Activated CD8-positive, alpha-beta memory T cell treated with anti-CD3 and anti-CD28 coated beads, Interleukin-2, amount 10 ng/mL, durations not matched to agents 7 days and 5 days (primary cell): Measurements from ENCODE around the gene DIS3L2. TPM values are rescaled to one million over a fixed set of nuclear protein-coding genes. Genes with fewer than 3 reads are reported as not detected.
A peak's percentile ranks its signal among the peaks of the same experiment; 100 is the strongest.
"Not testable (repeated sequence)": the region's sequence is repeated elsewhere in the genome, so short reads cannot be mapped to it uniquely, and the experiment has no call there.

Experiments used
- ATAC-seq: fragments of 150-1000 bp; cut with Tn5 transposase; one replicate; pipeline ENCODE4 v1.10.0; 2021; ENCODE audit warnings: moderate library complexity
- CTCF ChIA-PET: fragments of 350-600 bp; sonication (Branson Sonifier 250); formaldehyde crosslinking; loops from one replicate; lab custom pipeline; 2021; ENCODE audit warnings: antibody characterized with exemption; lab: Charles Lee
- DNase-seq: peaks from one replicate; pipeline ENCODE4 v3.0.0-alpha.2; 2020
- H3K27ac Mint-ChIP-seq: one replicate; pipeline ENCODE4 v1.8.0; 2021; ENCODE audit warnings: mild to moderate bottlenecking, mixed read lengths
- H3K27me3 Mint-ChIP-seq: one replicate; pipeline ENCODE4 v1.8.0; 2021; ENCODE audit warnings: mixed read lengths
- H3K36me3 Mint-ChIP-seq: one replicate; pipeline ENCODE4 v1.8.0; 2021; ENCODE audit warnings: mild to moderate bottlenecking, mixed read lengths
- H3K4me1 Mint-ChIP-seq: one replicate; pipeline ENCODE4 v1.8.0; 2021; ENCODE audit warnings: mixed read lengths
- H3K4me3 Mint-ChIP-seq: one replicate; pipeline ENCODE4 v1.8.0; 2021; ENCODE audit warnings: mild to moderate bottlenecking, moderate library complexity, mixed read lengths
- H3K9me3 Mint-ChIP-seq: one replicate; pipeline ENCODE4 v1.8.0; 2022; ENCODE audit warnings: low read depth, mixed read lengths
- total RNA-seq, 2 experiments: library from RNA; stranded (reverse); gene quantifications; one replicate each; pipeline ENCODE4 v1.2.3, GENCODE V29; 2021

DIS3L2 gene
- total RNA-seq, 2 experiments from 2014 or later, result 25.4 to 39.4 TPM

DNA sequence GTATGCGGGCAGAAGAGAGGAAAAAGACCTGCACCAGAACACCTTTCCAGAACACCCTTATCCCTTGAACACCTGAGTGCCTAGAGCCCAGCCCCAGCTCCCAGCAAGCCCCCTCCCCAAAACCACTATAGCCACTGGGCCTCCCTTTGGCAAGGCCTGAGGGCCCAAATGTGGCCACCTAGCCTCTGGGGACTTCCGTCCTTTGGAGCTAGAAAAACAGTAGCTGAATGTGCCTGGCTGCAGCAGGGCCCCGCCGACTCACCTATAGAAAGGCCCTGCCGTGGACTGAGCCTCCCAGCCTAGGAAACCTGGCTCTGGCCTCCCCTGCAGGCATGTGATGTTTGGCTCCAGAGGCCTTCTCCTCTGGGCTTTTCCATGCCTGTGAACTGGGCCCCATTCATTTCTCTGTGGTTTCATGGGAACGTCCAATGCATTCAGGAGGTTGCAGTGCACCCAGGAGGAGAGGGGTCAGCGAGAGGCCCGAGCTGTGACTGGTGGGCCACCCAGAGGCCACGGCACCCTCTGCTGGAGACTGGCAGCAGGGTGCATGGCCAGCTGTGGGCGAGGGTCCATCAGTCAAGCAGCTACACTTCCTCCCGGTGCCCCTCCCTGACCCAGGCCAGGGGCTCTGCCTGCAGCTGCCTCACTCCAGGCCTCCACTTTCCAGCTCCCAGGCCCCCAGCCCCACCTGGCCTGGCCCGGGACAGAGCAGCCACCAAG, 401.7 kb downstream of the DIS3L2 start:
- Mint-ChIP-seq H3K27ac (peak overlapping the region; percentile 92), H3K4me1 (peaks cover 18% of the 10 kb centered on the region), H3K4me3 (peak overlapping the region; percentile 75)
- not testable (repeated sequence) for H3K27me3 Mint-ChIP-seq, DNase-seq, H3K9me3 Mint-ChIP-seq, ATAC-seq, H3K36me3 Mint-ChIP-seq
- CTCF ChIA-PET, result interaction anchor here (1.0 to 2.4 kb wide), 8 partner anchors 8 to 439 kb away, joined by 3 to 9 read pairs (median 4); no protein-coding TSS in a partner anchor

DNA sequence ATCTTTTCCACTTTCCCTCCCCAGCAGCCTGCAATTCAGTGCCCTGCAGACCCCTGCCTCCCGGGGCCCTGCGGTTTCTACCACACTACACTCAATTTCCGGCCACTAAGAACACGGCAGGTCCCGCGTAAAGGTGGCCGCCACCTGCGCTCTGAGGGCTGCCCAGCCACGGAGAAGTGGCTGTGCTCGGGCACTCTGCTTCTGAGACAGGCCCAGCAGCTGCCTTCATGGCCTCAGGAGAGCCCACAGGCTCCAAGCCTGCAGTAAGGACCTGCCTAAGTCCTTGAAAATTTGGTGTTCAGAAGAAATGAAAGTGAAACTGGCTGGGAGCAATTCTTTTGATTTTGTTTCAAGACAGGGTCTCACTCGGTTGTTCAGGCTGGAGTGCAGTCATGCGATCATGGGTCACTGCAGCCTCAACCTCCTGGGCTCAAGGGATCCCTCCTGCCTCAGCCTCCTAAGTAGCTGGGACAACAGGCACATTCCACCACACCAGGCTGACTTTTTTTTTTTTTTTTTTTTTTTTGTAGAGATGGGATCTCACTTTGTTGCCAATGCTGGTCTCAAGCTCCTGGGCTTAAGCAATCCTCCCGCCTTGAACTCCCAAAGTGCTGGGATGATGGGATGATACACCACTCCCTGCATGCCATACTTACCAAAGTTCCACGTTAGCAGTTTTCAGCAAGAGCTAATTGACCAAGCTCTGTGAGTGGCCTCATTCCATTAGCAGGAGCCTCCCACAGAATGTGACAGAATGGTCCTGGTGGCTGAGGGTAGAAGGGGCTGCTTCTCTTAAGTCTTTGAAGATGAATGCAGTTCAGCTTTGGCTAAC, 402.5 kb downstream of the DIS3L2 start:
- DNase-seq (peak; percentile 68), ATAC-seq (peak; percentile 73)
- H3K27me3 Mint-ChIP-seq, result no peaks in the 10 kb centered on the region
- CTCF ChIA-PET, result interaction anchor here (0.9 to 2.4 kb wide), 9 partner anchors 28 to 458 kb away, joined by 3 to 12 read pairs (median 5); no protein-coding TSS in a partner anchor
- peaks cover 18% of the 10 kb centered on the region for H3K4me1 Mint-ChIP-seq
- H3K36me3 Mint-ChIP-seq, result no peaks in the 10 kb centered on the region
- H3K4me3 Mint-ChIP-seq, result peak overlapping the region; percentile 75
- peak overlapping the region; percentile 92 for H3K27ac Mint-ChIP-seq
- H3K9me3 Mint-ChIP-seq, result no peaks in the 10 kb centered on the region

DNA sequence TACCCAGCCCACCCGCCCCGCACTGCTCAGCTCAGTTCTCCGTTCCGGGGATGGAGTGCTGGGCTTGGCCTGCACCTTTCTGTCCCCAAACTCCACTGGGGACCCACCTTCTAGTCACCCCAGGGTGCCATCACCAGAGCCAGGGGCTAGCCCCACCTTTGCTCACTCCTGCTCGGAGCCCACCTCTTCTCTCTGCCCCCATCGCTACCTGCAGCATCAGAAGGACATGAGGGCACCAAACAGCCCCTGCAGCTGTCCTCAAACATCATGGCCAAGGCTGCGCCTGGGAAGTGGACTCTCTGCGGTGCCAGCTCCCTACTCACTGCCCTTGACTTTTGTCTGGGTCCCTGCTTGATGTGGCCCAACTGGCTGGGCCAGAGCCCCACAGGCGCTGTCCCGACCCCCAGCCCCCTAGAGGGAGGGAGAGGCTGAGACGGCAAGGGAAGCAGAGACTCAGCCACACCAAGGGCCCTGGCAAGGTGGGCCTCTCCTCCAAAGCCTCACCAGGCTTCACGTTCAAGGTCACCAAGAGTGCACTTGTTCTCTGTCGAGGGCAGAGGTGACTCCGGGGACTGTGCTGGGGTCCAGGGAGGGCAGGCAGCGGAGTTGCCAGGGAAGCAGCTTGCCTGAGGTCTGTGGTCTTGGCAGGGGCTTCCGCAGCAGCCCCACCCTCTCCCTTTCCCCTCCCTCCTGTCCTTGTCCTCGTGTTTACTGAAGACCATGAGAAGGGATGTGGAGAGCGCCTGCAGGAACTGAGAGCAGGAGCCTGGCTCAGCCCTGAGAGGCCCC, 403.5 kb downstream of the DIS3L2 start:
- H3K36me3 Mint-ChIP-seq, ATAC-seq, H3K27me3 Mint-ChIP-seq, H3K4me3 Mint-ChIP-seq, DNase-seq, H3K27ac Mint-ChIP-seq, H3K9me3 Mint-ChIP-seq: not testable (repeated sequence)
- CTCF ChIA-PET, result interaction anchor here (0.9 to 2.4 kb wide), 10 partner anchors 11 to 464 kb away, joined by 3 to 12 read pairs (median 4); no protein-coding TSS in a partner anchor
- peaks cover 18% of the 10 kb centered on the region for H3K4me1 Mint-ChIP-seq

DNA sequence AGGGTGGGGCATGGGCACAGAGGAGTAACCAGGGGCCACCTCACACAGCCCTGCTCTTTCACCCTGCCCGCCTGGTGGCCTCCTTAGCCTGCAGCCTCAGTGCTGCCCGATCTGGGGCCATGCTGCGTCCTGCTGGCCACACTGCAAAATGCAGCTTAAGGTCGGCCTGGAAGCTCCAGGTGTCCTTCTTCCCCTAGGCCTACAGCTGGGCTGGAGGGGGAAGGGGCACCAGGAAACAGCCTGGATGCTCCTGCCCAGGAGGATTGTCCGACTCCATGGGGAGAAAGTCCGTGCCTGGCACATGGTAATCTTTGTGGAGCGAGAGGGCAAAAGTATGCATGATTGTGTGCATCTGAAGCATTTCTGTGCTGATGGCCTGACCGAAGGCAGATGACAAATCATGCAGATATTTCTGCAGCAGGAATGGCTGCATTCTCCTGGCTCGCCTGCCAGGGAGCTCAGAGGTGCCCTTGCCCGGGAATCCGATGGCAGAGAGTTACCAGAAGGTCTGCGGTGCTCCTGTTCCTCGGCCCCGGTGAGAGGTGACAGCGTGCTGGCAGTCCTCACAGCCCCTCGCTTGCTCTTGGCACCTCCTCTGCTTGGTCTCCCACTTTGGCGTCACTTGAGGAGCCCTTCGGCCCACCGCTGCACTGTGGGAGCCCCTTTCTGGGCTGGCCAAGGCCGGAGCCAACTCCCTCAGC, 404.3 kb downstream of the DIS3L2 start:
- Mint-ChIP-seq H3K4me3 (no peak overlapping the region), H3K9me3 (no peaks in the 10 kb centered on the region), H3K27ac (no peak overlapping the region), H3K27me3 (no peaks in the 10 kb centered on the region), H3K4me1 (peaks cover 18% of the 10 kb centered on the region), H3K36me3 (no peaks in the 10 kb centered on the region)
- CTCF ChIA-PET, result interaction anchor here (1.0 to 2.4 kb wide), 4 partner anchors 10 to 464 kb away, joined by 3 to 7 read pairs (median 4); no protein-coding TSS in a partner anchor
- DNase-seq (peak; percentile 54), ATAC-seq (peak; percentile 78)

DNA sequence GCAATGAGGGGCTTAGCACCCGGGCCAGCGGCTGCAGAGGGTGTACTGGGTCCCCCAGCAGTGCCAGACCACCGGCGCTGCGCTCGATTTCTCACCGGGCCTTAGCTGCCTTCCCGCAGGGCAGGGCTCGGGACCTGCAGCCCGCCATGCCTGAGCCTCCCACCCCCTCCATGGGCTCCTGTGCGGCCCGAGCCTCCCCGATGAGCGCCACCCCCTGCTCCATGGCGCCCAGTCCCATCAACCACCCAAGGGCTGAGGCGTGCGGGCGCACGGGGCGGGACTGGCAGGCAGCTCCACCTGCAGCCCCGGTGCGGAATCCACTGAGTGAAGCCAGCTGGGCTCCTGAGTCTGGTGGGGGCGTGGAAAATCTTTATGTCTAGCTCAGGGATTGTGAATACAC, 404.9 kb downstream of the DIS3L2 start:
- ATAC-seq, H3K4me3 Mint-ChIP-seq, H3K36me3 Mint-ChIP-seq, H3K27me3 Mint-ChIP-seq, H3K9me3 Mint-ChIP-seq, H3K27ac Mint-ChIP-seq, DNase-seq: not testable (repeated sequence)
- CTCF ChIA-PET, result interaction anchor here (0.6 to 2.4 kb wide), 2 partner anchors 15 to 39 kb away, joined by 3 to 7 read pairs; no protein-coding TSS in a partner anchor
- H3K4me1 Mint-ChIP-seq, result peaks cover 18% of the 10 kb centered on the region

DNA sequence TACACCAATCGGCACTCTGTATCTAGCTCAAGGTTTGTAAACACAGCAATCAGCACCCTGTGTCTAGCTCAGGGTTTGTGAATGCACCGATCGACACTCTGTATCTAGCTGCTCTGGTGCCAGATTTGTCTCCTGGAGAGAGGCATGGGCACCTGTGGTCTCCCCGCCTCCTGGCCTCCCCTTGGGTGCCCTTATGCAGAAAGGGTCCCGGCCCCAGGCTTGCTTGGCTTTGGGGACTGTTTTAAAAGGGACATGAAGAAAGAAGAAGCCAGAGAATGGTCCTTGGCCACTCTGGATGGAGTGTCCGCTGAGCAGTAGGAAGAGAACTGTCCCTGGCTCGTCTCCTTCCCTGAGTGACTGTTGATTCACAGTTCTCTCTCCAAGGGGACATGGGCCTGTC, 405.5 kb downstream of the DIS3L2 start:
- no peak overlapping the region for H3K4me3 Mint-ChIP-seq
- H3K27me3 Mint-ChIP-seq, result no peaks in the 10 kb centered on the region
- CTCF ChIA-PET, result interaction anchor here (0.6 to 2.4 kb wide), 2 partner anchors 15 to 40 kb away, joined by 3 to 7 read pairs; no protein-coding TSS in a partner anchor
- ATAC-seq, result no peak
- H3K4me1 Mint-ChIP-seq, result peaks cover 18% of the 10 kb centered on the region
- H3K9me3 Mint-ChIP-seq, result no peaks in the 10 kb centered on the region
- no peak overlapping the region for H3K27ac Mint-ChIP-seq
- DNase-seq, result no peak
- H3K36me3 Mint-ChIP-seq, result no peaks in the 10 kb centered on the region

DNA sequence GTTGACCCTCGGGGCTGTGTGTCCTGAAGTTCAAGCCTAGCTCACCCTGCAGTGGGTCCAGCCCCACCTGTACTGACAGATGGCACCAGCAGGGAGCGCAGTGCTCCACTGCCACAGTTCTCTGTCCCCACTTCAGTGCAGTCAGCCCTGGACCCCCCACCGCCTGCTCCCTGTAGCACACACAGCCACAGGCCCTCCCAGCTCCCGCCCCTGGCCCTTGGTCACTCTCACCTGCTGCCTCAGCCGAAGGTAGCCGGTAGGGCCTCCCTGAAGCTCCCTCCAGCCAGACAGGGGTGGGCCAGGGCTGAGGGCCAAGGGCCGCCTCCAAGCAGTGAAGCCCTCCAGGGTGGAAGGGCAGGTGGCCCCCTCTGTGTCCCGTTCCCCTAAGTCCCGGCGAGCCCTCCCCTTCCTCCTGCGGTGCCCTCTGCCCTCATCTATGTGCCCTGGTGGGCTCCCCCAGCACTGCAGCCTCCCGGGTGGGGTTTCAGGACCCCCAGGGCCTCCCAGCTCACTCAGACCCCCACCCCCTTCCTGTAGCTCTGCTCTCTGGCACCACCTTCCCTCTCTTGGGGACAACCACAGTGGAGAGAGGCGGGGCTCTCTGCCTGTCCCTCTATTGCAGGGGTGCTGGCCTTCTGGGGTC, 406.2 kb downstream of the DIS3L2 start:
- H3K4me3 Mint-ChIP-seq, result no peak overlapping the region
- CTCF ChIA-PET, result interaction anchor here (0.7 to 2.4 kb wide), 2 partner anchors 32 to 40 kb away, joined by 3 to 7 read pairs; no protein-coding TSS in a partner anchor
- no peaks in the 10 kb centered on the region for H3K27me3 Mint-ChIP-seq

DNA sequence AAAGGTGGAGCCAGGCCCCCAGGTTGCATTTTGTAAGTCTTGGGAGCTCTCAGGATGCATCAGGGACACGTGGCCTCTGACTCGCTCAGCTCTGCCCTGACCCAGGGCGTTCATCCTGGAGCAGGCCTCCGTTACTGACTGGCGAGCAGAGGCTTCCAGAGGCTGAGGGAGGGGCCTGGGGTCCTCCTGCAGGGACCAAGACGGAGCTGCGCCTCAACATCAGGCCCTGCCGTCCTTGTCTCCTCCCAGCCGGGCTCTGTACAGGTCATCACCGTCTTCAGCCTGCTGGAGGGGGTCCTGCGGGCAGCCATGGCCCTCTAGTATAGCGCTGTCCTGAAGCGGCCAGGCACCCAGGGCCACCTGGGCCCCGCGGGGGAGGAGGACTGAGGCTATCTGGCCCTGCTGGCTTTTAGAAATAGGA, 406.8 kb downstream of the DIS3L2 start:
- H3K4me1 Mint-ChIP-seq, result peaks cover 17% of the 10 kb centered on the region
- ATAC-seq (no peak), DNase-seq (no peak)
- no peaks in the 10 kb centered on the region for H3K27me3 Mint-ChIP-seq
- CTCF ChIA-PET, result no interaction called here
- no peaks in the 10 kb centered on the region for H3K9me3 Mint-ChIP-seq
- H3K36me3 Mint-ChIP-seq, result no peaks in the 10 kb centered on the region
- H3K4me3 Mint-ChIP-seq, result no peak overlapping the region
- H3K27ac Mint-ChIP-seq, result no peak overlapping the region

More for the DNA sequence above, 406.2 kb downstream of the DIS3L2 start:
- ATAC-seq (no peak), DNase-seq (no peak)
- no peaks in the 10 kb centered on the region for H3K9me3 Mint-ChIP-seq
- peaks cover 18% of the 10 kb centered on the region for H3K4me1 Mint-ChIP-seq
- no peak overlapping the region for H3K27ac Mint-ChIP-seq
- H3K36me3 Mint-ChIP-seq, result no peaks in the 10 kb centered on the region

DNA sequence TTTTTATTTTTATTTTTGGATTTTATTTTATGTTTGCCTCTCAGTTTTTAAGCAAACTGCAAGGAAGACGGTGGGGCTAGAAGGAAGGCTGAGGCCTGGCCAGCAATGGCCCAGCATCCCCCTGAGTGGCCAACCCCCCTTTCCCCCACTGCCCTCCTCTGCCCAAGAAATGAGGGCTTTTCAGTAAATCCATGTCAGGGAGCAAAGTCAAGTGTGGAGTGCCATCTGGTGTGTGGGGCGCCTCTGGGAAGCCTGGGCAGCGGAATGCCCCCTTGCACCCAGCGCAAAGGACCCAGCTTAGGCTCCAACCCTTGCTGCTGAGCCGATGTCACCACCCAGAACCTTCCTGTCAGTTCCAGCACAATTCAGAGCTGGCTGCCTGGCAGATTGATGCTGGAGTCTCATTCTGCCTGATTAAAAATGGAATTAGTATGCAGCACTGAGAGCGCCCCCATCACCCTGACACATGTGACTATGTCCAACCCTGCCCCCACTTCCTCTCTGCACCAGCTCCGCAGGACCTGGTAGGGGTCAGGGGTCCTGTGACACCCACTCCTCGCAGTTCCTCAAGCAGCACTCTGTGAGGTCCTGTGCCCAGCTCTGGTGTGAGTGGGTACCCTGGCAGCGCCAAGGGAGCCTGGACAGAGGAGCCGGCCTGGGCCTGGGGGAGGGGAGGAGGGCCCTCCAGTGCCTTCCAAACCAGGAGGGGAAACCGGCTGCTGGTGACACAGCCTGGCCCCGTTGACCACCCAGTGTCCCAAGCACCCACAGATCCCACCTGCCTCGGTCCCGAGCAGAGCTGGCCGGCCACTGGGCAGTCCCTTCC, 407.8 kb downstream of the DIS3L2 start:
- DNase-seq (no peak), ATAC-seq (no peak)
- CTCF ChIA-PET, result no interaction called here
- Mint-ChIP-seq H3K9me3 (no peaks in the 10 kb centered on the region), H3K4me1 (peaks cover 7% of the 10 kb centered on the region), H3K4me3 (no peak overlapping the region), H3K27me3 (no peaks in the 10 kb centered on the region), H3K36me3 (no peaks in the 10 kb centered on the region), H3K27ac (no peak overlapping the region)

DNA sequence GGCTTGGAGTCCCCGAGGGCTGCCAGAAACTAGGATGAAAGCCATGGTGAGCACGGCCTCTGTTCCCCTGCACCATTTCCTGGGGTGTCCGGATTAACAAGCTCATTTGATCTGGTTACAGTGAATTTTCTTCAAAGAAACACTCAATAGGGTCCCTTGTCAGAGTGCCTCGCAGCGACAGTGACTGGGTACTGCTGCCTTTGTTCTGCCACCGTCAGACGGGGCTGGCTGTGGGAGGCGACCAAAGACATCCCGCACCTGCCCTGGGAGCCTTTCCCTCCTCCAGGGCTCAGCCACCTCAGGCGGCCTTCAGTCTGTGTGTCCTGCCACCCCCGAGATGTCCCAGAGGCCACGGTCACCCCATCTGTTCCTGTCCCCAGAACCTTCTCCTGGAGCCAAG, 408.5 kb downstream of the DIS3L2 start:
- H3K27me3 Mint-ChIP-seq, H3K4me1 Mint-ChIP-seq, CTCF ChIA-PET, DNase-seq, H3K36me3 Mint-ChIP-seq, ATAC-seq, H3K9me3 Mint-ChIP-seq, H3K27ac Mint-ChIP-seq, H3K4me3 Mint-ChIP-seq: not testable (repeated sequence)
